ENCODE results near the gene POU2AF2.

The POU2AF2 gene

DNA sequence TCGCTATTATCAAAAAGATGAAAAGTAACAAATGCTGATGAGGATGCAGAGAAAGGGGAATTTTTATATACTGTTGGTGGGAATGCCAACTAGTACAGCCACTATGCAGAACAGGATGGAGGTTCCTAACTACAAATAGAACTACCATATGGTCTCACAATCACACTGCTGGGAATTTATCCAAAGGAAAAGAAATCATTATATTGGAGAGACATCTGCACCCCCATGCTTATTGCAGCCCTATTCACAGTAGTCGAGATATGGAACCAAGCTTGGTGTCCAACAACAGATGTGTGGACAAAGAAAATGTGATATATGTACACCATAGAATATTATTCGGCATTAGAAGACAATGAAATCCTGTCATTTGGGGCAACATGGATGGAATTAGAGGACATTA is 19.6 kb upstream of the POU2AF2 start:
- POLR2A ChIA-PET = no interaction called here
- TF ChIP-seq SUZ12 (IDR thresholded peaks at IDR 0.05) = no peak
- no peak for TF ChIP-seq LEF1 (IDR thresholded peaks at IDR 0.05; ENCODE audit: borderline replicate concordance)
- no peak for TF ChIP-seq BHLHE40 (IDR thresholded peaks at IDR 0.05; ENCODE audit: borderline replicate concordance)
- no peak for TF ChIP-seq FOXK2 (IDR thresholded peaks at IDR 0.05)
- no peak for TF ChIP-seq CTBP1 (IDR thresholded peaks at IDR 0.05; ENCODE audit: borderline replicate concordance)
- TF ChIP-seq HDGF (IDR thresholded peaks at IDR 0.05; ENCODE audit: borderline replicate concordance) = no peak
- no peak for TF ChIP-seq TARDBP (IDR thresholded peaks at IDR 0.05)
- no peak for TF ChIP-seq NFRKB (IDR thresholded peaks at IDR 0.05)
- TF ChIP-seq FOXA1 (IDR thresholded peaks at IDR 0.05) = no peak
- no peak for TF ChIP-seq ZNF384 (IDR thresholded peaks at IDR 0.05)
- no peak for TF ChIP-seq L3MBTL2 (conservative IDR thresholded peaks at IDR 0.05)
- TF ChIP-seq FOXM1 (IDR thresholded peaks at IDR 0.05; ENCODE audit: borderline replicate concordance) = no peak

DNA sequence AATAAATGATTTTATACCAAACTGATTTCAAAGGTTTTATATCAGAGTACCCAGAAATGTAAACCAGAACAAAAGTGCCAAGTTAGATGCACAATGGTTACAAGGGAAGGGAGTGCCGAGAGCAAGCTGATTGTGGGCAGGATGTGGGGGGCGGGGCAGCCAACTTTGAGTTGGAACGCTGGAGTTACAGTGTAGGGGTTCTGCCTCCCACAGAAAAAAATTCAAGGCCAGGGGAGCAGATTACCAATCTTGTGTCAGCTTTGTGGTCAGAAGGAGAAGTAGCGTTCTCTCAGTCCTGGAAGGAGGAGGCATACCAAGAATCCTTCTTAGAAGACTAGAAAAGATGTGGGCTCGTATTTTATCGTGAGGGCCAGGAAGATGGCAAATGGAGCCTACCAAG is 15.9 kb upstream of the POU2AF2 start:
- CTCF ChIA-PET = interaction anchor here (1.1 kb wide), 1 partner anchor 767 kb away, joined by 3 read pairs; no protein-coding TSS in a partner anchor
- DNase-seq (ENCODE audit: extremely low spot score) = no peak
- no peak for TF ChIP-seq FOXM1 (IDR thresholded peaks at IDR 0.05; ENCODE audit: borderline replicate concordance)
- TF ChIP-seq ELF4 (IDR thresholded peaks at IDR 0.05) = no peak
- TF ChIP-seq FOXK2 (IDR thresholded peaks at IDR 0.05) = no peak
- POLR2A ChIA-PET = no interaction called here

More for the DNA sequence above, 19.6 kb upstream of the POU2AF2 start:
- CTCF ChIA-PET = interaction anchor here (0.6 kb wide), 1 partner anchor 73 kb away, joined by 3 read pairs; no protein-coding TSS in a partner anchor
- DNase-seq (ENCODE audit: extremely low spot score) = no peak

DNA sequence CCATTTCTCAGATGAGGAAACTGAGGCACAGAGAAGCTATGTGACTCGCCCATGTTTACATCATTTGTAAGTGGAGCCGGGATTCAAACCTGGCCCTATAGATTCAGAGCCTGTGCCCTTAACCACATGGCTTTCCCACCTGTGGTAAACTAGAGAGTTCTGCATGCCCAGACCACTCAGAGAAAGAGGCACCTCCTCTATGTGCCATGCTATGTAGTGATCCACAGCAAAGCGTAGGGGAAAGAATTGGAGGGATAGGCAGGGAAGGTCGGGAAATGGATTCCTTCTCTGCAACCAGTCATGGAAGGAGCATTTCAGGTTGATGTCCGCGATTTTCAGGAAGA is 15.4 kb upstream of the POU2AF2 start:
- ChIA-PET CTCF (interaction anchor here (0.7 to 1.1 kb wide), 2 partner anchors 49 to 767 kb away, joined by 3 read pairs; no protein-coding TSS in a partner anchor), POLR2A (no interaction called here)
- TF ChIP-seq TARDBP (IDR thresholded peaks at IDR 0.05) = no peak
- TF ChIP-seq LEF1 (IDR thresholded peaks at IDR 0.05; ENCODE audit: borderline replicate concordance) = no peak
- TF ChIP-seq FOXK2 (IDR thresholded peaks at IDR 0.05) = no peak
- no peak for TF ChIP-seq SUZ12 (IDR thresholded peaks at IDR 0.05)
- TF ChIP-seq FOXA1 (IDR thresholded peaks at IDR 0.05) = no peak
- TF ChIP-seq SP1 (IDR thresholded peaks at IDR 0.05) = no peak
- no peak for TF ChIP-seq ARNT (IDR thresholded peaks at IDR 0.05)
- TF ChIP-seq NFRKB (IDR thresholded peaks at IDR 0.05) = no peak
- TF ChIP-seq, protein P1, sequence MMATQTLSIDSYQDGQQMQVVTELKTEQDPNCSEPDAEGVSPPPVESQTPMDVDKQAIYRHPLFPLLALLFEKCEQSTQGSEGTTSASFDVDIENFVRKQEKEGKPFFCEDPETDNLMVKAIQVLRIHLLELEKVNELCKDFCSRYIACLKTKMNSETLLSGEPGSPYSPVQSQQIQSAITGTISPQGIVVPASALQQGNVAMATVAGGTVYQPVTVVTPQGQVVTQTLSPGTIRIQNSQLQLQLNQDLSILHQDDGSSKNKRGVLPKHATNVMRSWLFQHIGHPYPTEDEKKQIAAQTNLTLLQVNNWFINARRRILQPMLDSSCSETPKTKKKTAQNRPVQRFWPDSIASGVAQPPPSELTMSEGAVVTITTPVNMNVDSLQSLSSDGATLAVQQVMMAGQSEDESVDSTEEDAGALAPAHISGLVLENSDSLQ (IDR thresholded peaks at IDR 0.05) = no peak
- no peak for TF ChIP-seq ELF4 (IDR thresholded peaks at IDR 0.05)
- no peak for TF ChIP-seq CTBP1 (IDR thresholded peaks at IDR 0.05; ENCODE audit: borderline replicate concordance)
- TF ChIP-seq BHLHE40 (IDR thresholded peaks at IDR 0.05; ENCODE audit: borderline replicate concordance) = no peak
- TF ChIP-seq L3MBTL2 (conservative IDR thresholded peaks at IDR 0.05) = no peak
- TF ChIP-seq HDGF (IDR thresholded peaks at IDR 0.05; ENCODE audit: borderline replicate concordance) = no peak
- TF ChIP-seq FOXM1 (IDR thresholded peaks at IDR 0.05; ENCODE audit: borderline replicate concordance) = no peak
- no peak for TF ChIP-seq ZNF384 (IDR thresholded peaks at IDR 0.05)
- no peak for DNase-seq (ENCODE audit: extremely low spot score)

DNA sequence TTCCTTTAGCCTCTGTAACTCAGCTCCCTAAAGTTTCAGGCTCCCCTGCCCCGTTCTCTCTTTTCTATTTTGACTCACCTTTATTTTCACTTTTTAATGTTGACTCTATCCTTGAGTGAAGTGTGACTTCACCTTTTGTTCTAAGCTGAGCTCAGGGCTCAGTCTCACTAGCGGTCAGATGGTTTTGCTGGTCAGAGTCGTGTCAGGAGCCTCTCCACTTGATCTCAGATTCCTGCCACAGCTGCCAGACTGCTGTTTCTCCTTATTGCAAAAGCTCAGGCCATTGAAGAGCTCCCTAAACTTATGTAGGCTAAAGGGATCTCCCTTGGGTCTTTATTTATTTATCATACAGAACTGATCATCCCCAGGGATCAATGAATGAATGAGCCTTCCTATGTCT is 13.7 kb upstream of the POU2AF2 start:
- ChIA-PET CTCF (no interaction called here), POLR2A (no interaction called here)
- TF ChIP-seq ELF4 (IDR thresholded peaks at IDR 0.05) (no peak), FOXK2 (IDR thresholded peaks at IDR 0.05) (no peak), HDGF (IDR thresholded peaks at IDR 0.05; ENCODE audit: borderline replicate concordance) (no peak), CTBP1 (IDR thresholded peaks at IDR 0.05; ENCODE audit: borderline replicate concordance) (no peak), ZNF384 (IDR thresholded peaks at IDR 0.05) (no peak), SUZ12 (IDR thresholded peaks at IDR 0.05) (no peak), TARDBP (IDR thresholded peaks at IDR 0.05) (no peak), FOXA1 (IDR thresholded peaks at IDR 0.05) (no peak), LEF1 (IDR thresholded peaks at IDR 0.05; ENCODE audit: borderline replicate concordance) (no peak), ARNT (IDR thresholded peaks at IDR 0.05) (no peak), FOXM1 (IDR thresholded peaks at IDR 0.05; ENCODE audit: borderline replicate concordance) (no peak)
- DNase-seq (ENCODE audit: extremely low spot score) = no peak

DNA sequence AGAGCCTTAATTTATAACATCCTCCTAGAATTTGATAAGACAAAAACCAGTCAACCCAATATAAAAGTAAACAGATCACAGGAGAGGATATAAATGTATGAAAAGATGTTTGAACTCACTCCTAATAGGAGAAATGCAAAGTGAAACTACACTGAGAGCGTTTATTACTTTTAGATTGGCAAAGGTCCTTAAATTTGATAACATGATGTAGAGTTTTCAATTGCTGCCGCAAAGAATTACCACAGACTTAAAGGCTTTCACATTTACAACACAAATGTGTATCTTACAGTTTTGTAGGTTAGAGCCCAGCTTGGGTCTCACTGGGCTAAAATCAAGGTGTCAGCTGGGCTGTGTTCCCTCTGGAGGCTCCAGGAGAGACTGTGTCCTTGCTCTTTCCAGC is 9.1 kb upstream of the POU2AF2 start:
- DNase-seq (ENCODE audit: extremely low spot score) = no peak
- TF ChIP-seq L3MBTL2 (conservative IDR thresholded peaks at IDR 0.05) = no peak
- TF ChIP-seq ELF4 (IDR thresholded peaks at IDR 0.05) = no peak
- POLR2A ChIA-PET = no interaction called here
- CTCF ChIA-PET = no interaction called here

DNA sequence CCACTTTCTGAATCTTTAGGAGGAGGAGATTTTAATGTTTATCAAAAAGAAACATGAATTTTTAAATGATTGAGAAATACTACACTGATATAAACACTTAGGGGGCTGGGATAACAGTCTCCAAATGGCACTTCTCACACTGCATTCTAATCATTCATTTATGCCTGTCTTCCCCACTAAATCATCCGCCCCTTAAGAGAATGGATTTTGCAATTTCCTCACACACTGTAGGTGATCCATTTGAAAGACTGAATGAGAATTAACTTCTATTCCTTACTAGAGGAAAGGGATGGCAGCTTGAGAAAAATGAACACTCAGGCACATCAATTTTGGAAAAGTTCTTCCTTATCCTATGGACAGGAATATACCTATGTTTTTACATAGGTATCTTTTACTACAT is 7.6 kb upstream of the POU2AF2 start:
- TF ChIP-seq ARNT (IDR thresholded peaks at IDR 0.05) = no peak
- TF ChIP-seq BHLHE40 (IDR thresholded peaks at IDR 0.05; ENCODE audit: borderline replicate concordance) = no peak
- no peak for TF ChIP-seq CTBP1 (IDR thresholded peaks at IDR 0.05; ENCODE audit: borderline replicate concordance)
- no peak for TF ChIP-seq FOXK2 (IDR thresholded peaks at IDR 0.05)
- TF ChIP-seq, protein P1 (IDR thresholded peaks at IDR 0.05) = no peak
- no peak for TF ChIP-seq SUZ12 (IDR thresholded peaks at IDR 0.05)
- no peak for TF ChIP-seq L3MBTL2 (conservative IDR thresholded peaks at IDR 0.05)
- no peak for TF ChIP-seq FOXM1 (IDR thresholded peaks at IDR 0.05; ENCODE audit: borderline replicate concordance)
- no peak for TF ChIP-seq TARDBP (IDR thresholded peaks at IDR 0.05)
- no peak for TF ChIP-seq FOXA1 (IDR thresholded peaks at IDR 0.05)
- no peak for TF ChIP-seq NFRKB (IDR thresholded peaks at IDR 0.05)
- TF ChIP-seq LEF1 (IDR thresholded peaks at IDR 0.05; ENCODE audit: borderline replicate concordance) = no peak
- TF ChIP-seq ELF4 (IDR thresholded peaks at IDR 0.05) = no peak
- TF ChIP-seq ZNF384 (IDR thresholded peaks at IDR 0.05) = no peak
- no peak for TF ChIP-seq SP1 (IDR thresholded peaks at IDR 0.05)
- ChIA-PET CTCF (interaction anchor here (0.5 kb wide), 1 partner anchor 37 kb away, joined by 3 read pairs; no protein-coding TSS in a partner anchor), POLR2A (no interaction called here)
- DNase-seq (ENCODE audit: extremely low spot score) = no peak

DNA sequence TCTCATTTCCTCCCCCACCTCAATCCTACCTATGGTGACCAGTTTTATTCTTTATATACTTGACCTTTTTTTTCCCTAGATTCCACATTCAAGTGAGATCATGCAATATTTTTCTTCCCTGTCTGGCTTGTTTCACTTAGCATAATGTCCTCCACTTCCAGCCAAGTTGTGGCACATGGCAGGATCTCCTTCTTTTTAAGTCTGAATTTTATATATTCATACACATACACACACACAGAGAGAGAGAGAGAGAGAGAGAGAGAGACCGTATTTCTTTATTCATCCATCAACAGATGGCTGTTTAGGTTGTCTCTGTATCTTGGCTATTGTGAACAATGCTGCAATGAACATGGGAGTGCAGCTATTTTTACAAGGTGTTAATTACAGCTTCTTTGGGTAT is 1.4 kb downstream of the POU2AF2 start:
- no peak for TF ChIP-seq HDGF (IDR thresholded peaks at IDR 0.05; ENCODE audit: borderline replicate concordance)
- TF ChIP-seq TARDBP (IDR thresholded peaks at IDR 0.05) = no peak
- TF ChIP-seq SP1 (IDR thresholded peaks at IDR 0.05) = no peak
- TF ChIP-seq FOXK2 (IDR thresholded peaks at IDR 0.05) = no peak
- no peak for TF ChIP-seq FOXM1 (IDR thresholded peaks at IDR 0.05; ENCODE audit: borderline replicate concordance)
- no peak for TF ChIP-seq L3MBTL2 (conservative IDR thresholded peaks at IDR 0.05)
- TF ChIP-seq LEF1 (IDR thresholded peaks at IDR 0.05; ENCODE audit: borderline replicate concordance) = no peak
- TF ChIP-seq ARNT (IDR thresholded peaks at IDR 0.05) = no peak
- TF ChIP-seq, protein P1 (IDR thresholded peaks at IDR 0.05) = no peak
- TF ChIP-seq ZNF384 (IDR thresholded peaks at IDR 0.05) = no peak
- TF ChIP-seq CTBP1 (IDR thresholded peaks at IDR 0.05; ENCODE audit: borderline replicate concordance) = no peak
- ChIA-PET CTCF (no interaction called here), POLR2A (no interaction called here)
- DNase-seq (ENCODE audit: extremely low spot score) = no peak
